ENCODE data around the gene USP48. TPM values are rescaled to one million over a fixed set of nuclear protein-coding genes. Genes with fewer than 3 reads are reported as not detected.
"Not testable (repeated sequence)": the region's sequence is repeated elsewhere in the genome, so short reads cannot be mapped to it uniquely, and the experiment has no call there.

The USP48 gene
- total RNA-seq, 1 donor from 2014 or later: 56.4 TPM

- DNase-seq: no peak
- Histone ChIP-seq H3K36me3 (peaks cover 52% of the 10 kb centered on the region), H3K4me3 (no peak overlapping the region), H3K27me3 (no peaks in the 10 kb centered on the region), H3K4me1 (peaks cover 18% of the 10 kb centered on the region), H3K9me3 (no peaks in the 10 kb centered on the region), H3K27ac (no peak overlapping the region)
- intact Hi-C loops (cut with DNase I): no loop called here
- ATAC-seq: no peak
- TF ChIP-seq CTCF (IDR thresholded peaks at IDR 0.05): no peak
Measured at GRCh38 chr1:21677168-21677567, 105.8 kb downstream of the USP48 start.

GRCh38 chr1:21674957-21675356 is 108.0 kb downstream of the USP48 start:
- H3K27ac ChIP-seq: no peak overlapping the region
- no peak for DNase-seq
- ATAC-seq: no peak
- no peak overlapping the region for H3K4me3 ChIP-seq
- peaks cover 32% of the 10 kb centered on the region for H3K36me3 ChIP-seq
- H3K27me3 ChIP-seq: no peaks in the 10 kb centered on the region
- H3K4me1 ChIP-seq: peaks cover 26% of the 10 kb centered on the region
- intact Hi-C loops (cut with DNase I): no loop called here
- no peaks in the 10 kb centered on the region for H3K9me3 ChIP-seq
- no peak for TF ChIP-seq CTCF (IDR thresholded peaks at IDR 0.05)

- H3K4me1 ChIP-seq: peaks cover 34% of the 10 kb centered on the region
Measured at GRCh38 chr1:21673853-21674252, 109.1 kb downstream of the USP48 start.

GRCh38 chr1:21673277-21673780 is 109.6 kb downstream of the USP48 start:
- Histone ChIP-seq H3K4me1 (peaks cover 39% of the 10 kb centered on the region), H3K4me3 (no peak overlapping the region), H3K27ac (peak overlapping the region; percentile 31), H3K9me3 (no peaks in the 10 kb centered on the region), H3K27me3 (peaks cover 13% of the 10 kb centered on the region), H3K36me3 (peaks cover 18% of the 10 kb centered on the region)
- intact Hi-C loops (cut with DNase I): no loop called here
- DNase-seq: peak; percentile 88
- ATAC-seq: peak; percentile 76
- no peak for TF ChIP-seq CTCF (IDR thresholded peaks at IDR 0.05)

More at GRCh38 chr1:21673853-21674252, 109.1 kb downstream of the USP48 start:
- intact Hi-C loops (cut with DNase I); DNase-seq; ATAC-seq; H3K4me3 ChIP-seq; H3K27ac ChIP-seq; H3K9me3 ChIP-seq; H3K27me3 ChIP-seq: not testable (repeated sequence)
- H3K36me3 ChIP-seq: peaks cover 24% of the 10 kb centered on the region

GRCh38 chr1:21672478-21673276 is 110.3 kb downstream of the USP48 start:
- Histone ChIP-seq H3K27ac (peak overlapping the region; percentile 31), H3K27me3 (peaks cover 19% of the 10 kb centered on the region), H3K4me1 (peaks cover 40% of the 10 kb centered on the region), H3K9me3 (no peaks in the 10 kb centered on the region), H3K36me3 (peaks cover 12% of the 10 kb centered on the region), H3K4me3 (no peak overlapping the region)
- intact Hi-C loops (cut with DNase I): no loop called here
- DNase-seq: no peak
- TF ChIP-seq CTCF (IDR thresholded peaks at IDR 0.05): no peak
- ATAC-seq: no peak

- intact Hi-C loops (cut with DNase I): no loop called here
- peaks cover 4% of the 10 kb centered on the region for H3K36me3 ChIP-seq
- no peak for DNase-seq
Measured at GRCh38 chr1:21671915-21672314, 111.0 kb downstream of the USP48 start.

More at GRCh38 chr1:21671915-21672314, 111.0 kb downstream of the USP48 start:
- no peaks in the 10 kb centered on the region for H3K9me3 ChIP-seq
- H3K27ac ChIP-seq: no peak overlapping the region
- ATAC-seq: no peak
- no peak overlapping the region for H3K4me3 ChIP-seq
- TF ChIP-seq CTCF (IDR thresholded peaks at IDR 0.05): no peak
- H3K4me1 ChIP-seq: peaks cover 40% of the 10 kb centered on the region
- peaks cover 25% of the 10 kb centered on the region for H3K27me3 ChIP-seq

Measured in upper lobe of right lung (tissue), 1 donor.